ENCODE results near the gene YWHAH. TPM values are rescaled to one million over a fixed set of nuclear protein-coding genes. Genes with fewer than 3 reads are reported as not detected.
A peak's percentile ranks its signal among the peaks of the same experiment; 100 is the strongest.

YWHAH gene
- polyA plus RNA-seq, 3 donors from 2014 or later, result 76.5 to 113 (median 84.0) TPM

DNA sequence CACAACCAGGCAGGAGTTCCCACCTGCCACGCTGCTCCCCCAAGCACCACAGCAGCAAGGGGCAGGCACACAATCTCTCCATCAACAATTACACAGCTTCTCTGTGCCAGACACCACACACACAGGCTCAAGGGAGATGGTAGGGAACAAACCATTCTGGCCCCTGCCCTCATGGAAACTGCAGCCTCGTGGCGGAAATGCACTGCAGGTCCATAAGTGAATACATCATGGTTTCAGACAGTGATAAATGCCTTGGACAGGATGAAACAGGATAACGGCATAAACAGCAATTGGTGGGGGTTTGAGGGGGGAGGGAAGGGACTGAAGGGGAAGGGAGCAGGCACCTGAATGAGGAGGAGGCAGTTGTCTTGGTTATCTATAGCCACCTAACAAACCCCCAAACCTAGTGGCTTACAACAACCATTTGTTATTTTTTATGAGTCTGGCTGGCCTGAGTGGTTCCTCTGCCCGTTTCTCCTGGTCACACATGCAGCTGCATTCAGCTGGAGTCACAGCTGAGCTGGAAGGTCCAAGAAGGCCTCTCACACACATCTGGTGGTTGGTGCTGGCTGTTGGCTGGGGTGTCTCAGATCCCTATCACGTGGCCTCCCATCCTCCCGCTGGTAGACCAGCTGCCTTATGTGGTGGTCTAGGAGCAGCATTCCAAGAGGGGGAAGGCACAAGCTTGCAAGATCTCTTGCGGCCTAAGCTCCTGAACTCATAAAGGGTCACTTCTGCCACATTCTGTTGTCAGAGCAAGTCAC is 15.0 kb upstream of the YWHAH start:
- no peak overlapping the region for H3K27ac Mint-ChIP-seq

DNA sequence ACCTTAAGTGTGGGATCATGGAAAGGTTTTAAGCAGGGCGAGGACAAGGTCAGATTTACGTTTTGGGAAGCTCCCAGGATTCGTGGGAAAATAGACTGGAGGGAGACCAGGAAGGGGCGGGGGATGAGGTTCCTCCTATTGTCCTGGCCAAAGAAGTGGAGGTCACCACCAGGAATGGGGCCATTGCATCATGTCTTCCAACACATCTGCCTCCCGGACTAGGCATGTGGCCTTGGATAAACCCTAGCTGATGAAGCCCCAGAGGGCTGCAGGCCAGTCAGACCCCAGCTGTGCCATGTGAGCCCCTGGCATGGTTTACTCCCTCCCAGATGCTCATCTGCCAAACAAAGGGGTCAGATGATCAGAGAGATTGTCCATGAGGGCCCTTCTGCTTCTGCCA is 11.5 kb upstream of the YWHAH start:
- Mint-ChIP-seq H3K36me3 (no peaks in the 10 kb centered on the region), H3K4me3 (no peak overlapping the region), H3K27me3 (ENCODE audit: low read depth in 3 of 3) (peaks cover 0 to 14% (median 6%) of the 10 kb centered on the region in 3 donors), H3K27ac (no peak overlapping the region), H3K4me1 (no peaks in the 10 kb centered on the region), H3K9me3 (no peaks in the 10 kb centered on the region)
- no peak for DNase-seq

More for the DNA sequence above, 15.0 kb upstream of the YWHAH start:
- no peak for DNase-seq
- peaks cover 0 to 27% (median 4%) of the 10 kb centered on the region in 3 donors for H3K27me3 Mint-ChIP-seq (ENCODE audit: low read depth in 3 of 3)
- H3K36me3 Mint-ChIP-seq, result no peaks in the 10 kb centered on the region
- H3K4me1 Mint-ChIP-seq, result no peaks in the 10 kb centered on the region
- H3K4me3 Mint-ChIP-seq, result no peak overlapping the region
- no peaks in the 10 kb centered on the region for H3K9me3 Mint-ChIP-seq

DNA sequence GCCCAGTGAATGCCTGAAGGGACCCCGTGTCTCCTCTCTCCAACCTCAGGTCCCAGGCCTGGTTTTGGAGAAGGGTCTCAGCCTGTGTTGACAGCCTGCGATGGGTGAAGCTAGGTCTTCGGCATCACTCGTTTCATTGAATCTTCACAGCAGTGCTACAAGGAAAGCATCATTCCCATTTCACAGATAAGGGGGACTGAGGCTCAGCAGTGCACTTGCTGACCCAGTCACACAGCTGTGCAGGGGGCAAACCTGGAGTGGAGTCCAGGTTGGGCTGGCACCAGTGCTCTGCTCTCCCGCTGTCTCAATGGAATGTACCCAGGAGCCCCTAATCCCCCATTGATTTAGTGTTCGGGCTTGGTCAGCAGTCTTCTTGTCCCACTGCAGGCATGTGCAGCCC is 10.9 kb upstream of the YWHAH start:
- no peak for DNase-seq
- H3K4me1 Mint-ChIP-seq, result no peaks in the 10 kb centered on the region
- H3K9me3 Mint-ChIP-seq, result no peaks in the 10 kb centered on the region
- H3K36me3 Mint-ChIP-seq, result no peaks in the 10 kb centered on the region
- H3K27me3 Mint-ChIP-seq (ENCODE audit: low read depth in 3 of 3), result peaks cover 0 to 14% (median 6%) of the 10 kb centered on the region in 3 donors
- no peak overlapping the region for H3K4me3 Mint-ChIP-seq
- no peak overlapping the region for H3K27ac Mint-ChIP-seq

DNA sequence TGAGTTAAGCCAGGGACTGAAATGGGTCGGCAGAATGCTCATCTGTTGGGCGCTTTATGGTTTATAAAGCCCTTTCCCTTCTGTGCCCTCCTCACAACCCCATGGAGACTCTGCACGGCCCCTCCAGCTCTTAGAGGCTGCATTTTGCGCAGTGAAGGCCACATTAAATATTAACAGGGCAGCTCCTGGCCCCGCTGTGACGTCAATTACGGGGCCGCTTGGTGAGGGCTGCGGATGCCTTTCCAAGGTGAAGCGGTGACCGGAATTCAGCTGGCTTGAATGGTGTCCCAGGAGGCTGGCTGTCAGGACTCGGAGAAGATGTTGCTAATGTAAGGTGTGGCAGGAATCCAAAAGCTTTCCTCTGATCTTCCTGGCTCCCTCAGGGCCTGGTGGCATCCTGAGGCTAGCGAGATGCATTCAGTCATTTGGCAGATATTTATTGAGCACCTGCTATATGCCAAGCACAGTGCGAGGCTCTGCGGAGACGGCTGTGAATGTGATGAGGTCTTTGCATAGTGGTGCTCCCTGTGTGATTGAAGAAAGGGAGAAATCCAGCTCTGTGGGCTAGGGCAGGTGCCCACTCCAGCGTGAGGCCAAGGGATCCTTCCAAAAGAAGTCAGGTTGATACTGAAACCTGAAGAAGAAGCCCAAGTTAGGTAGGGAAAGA is 10.4 kb upstream of the YWHAH start:
- Mint-ChIP-seq H3K36me3 (no peaks in the 10 kb centered on the region), H3K27ac (peak overlapping the region in 1 of 6 donors; percentile 61), H3K9me3 (no peaks in the 10 kb centered on the region), H3K4me1 (no peaks in the 10 kb centered on the region), H3K27me3 (ENCODE audit: low read depth in 3 of 3) (peaks cover 0 to 12% (median 6%) of the 10 kb centered on the region in 3 donors), H3K4me3 (no peak overlapping the region)
- DNase-seq, result no peak

DNA sequence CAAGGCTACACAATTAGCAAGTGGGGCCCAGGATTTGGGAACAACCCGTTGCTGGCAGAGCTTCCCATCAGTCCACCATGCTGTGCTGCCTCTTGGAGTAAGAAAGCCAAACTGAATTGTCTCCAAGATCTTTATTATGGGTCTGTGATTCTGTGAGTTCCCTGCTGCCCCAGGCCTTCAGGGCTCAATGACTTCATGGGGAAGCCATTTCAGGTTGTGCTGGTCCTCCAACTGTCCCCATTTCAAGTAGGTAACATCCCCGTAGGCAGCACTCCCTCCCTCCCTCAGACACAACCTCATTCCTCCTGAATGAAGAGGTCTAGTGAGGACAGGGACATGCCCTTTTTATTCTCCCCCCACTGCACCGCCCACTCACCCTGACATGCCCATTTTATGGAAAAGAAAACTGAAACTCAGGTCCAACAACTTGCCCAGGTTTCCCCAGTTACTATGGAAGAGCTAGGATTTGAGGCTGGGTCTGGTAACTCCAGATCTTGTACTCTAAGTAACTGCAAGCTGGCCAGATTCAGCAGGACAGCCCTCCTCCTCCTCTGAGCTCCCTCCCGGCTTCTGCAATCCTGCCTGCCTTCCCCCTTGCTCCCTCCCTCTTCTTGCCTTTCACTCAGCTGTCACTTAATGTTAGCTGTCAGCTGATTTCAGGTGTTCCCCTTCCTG is 8.2 kb upstream of the YWHAH start:
- Mint-ChIP-seq H3K27ac (no peak overlapping the region), H3K4me1 (no peaks in the 10 kb centered on the region), H3K36me3 (no peaks in the 10 kb centered on the region), H3K4me3 (no peak overlapping the region), H3K27me3 (ENCODE audit: low read depth in 3 of 3) (peaks cover under 1 to 9% (median 3%) of the 10 kb centered on the region in 3 donors), H3K9me3 (no peaks in the 10 kb centered on the region)
- no peak for DNase-seq

DNA sequence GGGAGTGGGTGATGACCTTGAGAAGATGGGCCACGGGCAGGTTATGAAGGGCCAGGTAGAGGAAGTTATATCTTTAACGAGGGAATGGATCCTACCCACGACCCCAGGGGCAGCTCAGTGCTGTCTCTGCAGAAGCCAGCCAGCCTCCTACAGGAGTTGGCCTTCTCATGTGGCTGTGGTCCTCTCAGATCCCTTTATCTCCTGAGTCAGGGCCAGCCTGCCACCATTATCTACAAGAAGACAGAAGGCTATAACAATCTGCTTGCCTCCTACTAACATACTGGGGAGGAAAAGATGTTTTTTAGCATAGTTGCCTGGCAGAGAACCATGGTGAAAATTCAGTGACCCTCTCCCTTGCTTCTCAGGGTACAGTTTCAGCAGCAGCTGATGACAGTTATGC is 7.0 kb upstream of the YWHAH start:
- Mint-ChIP-seq H3K36me3 (no peaks in the 10 kb centered on the region), H3K4me3 (no peak overlapping the region), H3K4me1 (peaks cover 0 to 6% of the 10 kb centered on the region in 2 donors), H3K9me3 (no peaks in the 10 kb centered on the region), H3K27ac (no peak overlapping the region), H3K27me3 (ENCODE audit: low read depth in 3 of 3) (peaks cover 3 to 8% (median 3%) of the 10 kb centered on the region in 3 donors)
- DNase-seq, result no peak

DNA sequence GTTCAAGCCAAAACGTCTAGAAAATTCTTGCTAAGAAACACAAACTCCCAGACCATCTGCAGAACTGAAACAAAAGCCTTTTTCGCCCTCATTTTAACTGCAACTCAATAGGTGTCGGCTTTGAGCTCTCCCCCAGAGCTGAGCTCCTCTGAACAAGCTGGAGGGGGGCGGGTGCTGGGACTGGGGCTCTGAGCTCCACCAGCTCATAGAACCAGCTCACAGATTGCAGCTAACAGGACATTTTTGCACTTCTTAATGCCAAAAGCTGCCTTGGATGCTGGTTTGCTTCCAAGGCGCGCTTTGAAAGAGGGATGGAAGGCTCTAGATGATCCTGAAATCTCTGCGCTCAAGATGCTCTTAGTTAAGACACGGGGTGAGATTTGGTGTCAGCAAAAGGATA is 6.0 kb upstream of the YWHAH start:
- Mint-ChIP-seq H3K9me3 (no peaks in the 10 kb centered on the region), H3K36me3 (no peaks in the 10 kb centered on the region), H3K4me3 (no peak overlapping the region), H3K27me3 (ENCODE audit: low read depth in 3 of 3) (peaks cover 2 to 3% (median 3%) of the 10 kb centered on the region in 3 donors), H3K4me1 (peaks cover 2 to 6% of the 10 kb centered on the region in 2 donors), H3K27ac (no peak overlapping the region)
- DNase-seq, result no peak

DNA sequence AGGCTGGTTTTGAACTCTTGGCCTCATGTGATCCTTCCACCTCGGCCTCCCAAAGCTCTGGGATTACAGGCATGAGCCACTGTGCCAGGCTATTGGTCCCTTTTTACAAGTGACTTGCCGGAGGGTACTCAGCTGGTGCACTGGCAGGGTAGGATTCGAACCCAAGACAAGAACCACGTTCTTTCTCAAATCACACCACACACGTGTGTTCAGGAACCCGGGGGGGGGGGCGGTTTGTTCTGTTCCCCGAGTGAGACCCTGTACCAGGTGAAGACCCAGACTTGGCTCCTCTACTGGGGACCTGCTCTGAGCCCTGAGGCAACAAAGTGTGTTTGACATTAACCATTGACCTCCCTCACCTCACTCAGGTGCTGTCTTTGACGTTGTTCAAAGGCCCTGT is 3.8 kb upstream of the YWHAH start:
- Mint-ChIP-seq H3K36me3 (no peaks in the 10 kb centered on the region), H3K27ac (no peak overlapping the region), H3K9me3 (no peaks in the 10 kb centered on the region), H3K4me3 (no peak overlapping the region), H3K4me1 (peaks cover 8 to 15% of the 10 kb centered on the region in 2 donors), H3K27me3 (ENCODE audit: low read depth in 3 of 3) (peaks cover 3 to 7% (median 5%) of the 10 kb centered on the region in 3 donors)
- DNase-seq, result no peak

DNA sequence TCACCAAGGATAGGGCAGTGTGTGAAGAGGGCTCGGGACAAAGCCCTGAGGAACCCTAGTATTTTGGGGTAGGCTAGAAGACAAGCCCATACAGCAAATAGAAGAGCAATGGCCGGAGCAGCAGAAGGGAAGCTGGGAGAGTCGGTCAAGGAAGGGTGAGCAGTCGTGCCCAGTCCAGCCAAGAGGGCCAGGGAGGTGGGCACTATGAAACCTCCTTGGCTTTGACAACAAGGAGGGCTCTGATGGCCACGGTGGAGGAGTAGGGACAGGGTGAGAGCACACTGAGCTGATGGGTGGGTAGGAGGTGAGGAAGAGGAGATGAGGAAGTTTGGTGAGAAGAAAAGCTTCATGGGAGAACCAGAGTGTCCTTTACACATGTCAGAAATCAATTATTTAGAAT is 2.2 kb upstream of the YWHAH start:
- Mint-ChIP-seq H3K36me3 (no peaks in the 10 kb centered on the region), H3K27me3 (ENCODE audit: low read depth in 3 of 3) (peaks cover 3 to 5% (median 4%) of the 10 kb centered on the region in 3 donors), H3K4me1 (peaks cover 9 to 18% of the 10 kb centered on the region in 2 donors), H3K9me3 (no peaks in the 10 kb centered on the region), H3K4me3 (peak overlapping the region in 4 of 5 donors; percentile 13 to 90 (median 44)), H3K27ac (peak overlapping the region in 3 of 6 donors; percentile 10 to 67 (median 33))
- no peak for DNase-seq

DNA sequence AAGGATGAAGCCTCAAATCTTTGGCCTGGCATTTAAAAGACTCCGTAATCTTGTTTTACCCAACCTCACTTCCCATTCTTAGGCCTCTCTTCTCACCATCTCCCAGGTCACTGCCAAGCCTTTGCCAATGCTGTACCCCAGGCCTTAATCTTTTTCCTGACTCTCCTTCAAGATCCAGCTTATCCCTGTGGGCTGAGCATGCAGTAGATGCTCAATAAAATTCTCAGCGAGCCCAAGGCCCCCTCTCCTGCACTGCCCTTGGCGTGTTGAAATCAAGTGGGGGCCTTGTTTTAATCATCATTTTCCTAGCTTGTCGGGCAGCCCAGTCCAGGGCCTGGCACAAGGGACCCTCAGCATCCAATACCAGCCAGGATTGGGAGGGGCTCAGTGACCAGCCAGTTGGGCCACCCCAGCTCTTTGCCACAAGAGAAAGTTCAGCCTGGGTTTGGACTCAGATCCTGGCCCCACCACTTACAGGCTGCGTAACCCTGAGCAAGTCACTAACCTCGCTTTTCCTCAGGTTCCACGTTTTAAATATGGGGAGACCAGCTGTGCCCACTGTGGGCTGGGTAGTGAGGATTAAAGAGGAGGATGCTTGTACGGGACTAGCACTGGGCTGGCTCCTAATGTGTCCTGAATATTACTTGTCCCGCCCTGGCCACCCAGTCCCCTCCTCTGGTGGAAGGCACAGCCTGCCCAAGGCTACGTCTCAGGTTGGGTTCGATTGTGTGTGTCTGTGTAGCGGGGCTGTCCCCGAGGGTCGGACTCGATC is 943 bp upstream of the YWHAH start:
- H3K36me3 Mint-ChIP-seq, result peaks cover 0 to 5% (median 0%) of the 10 kb centered on the region in 3 donors
- DNase-seq, result no peak
- peaks cover 3 to 5% (median 4%) of the 10 kb centered on the region in 3 donors for H3K27me3 Mint-ChIP-seq (ENCODE audit: low read depth in 3 of 3)
- peak overlapping the region in 4 of 6 donors; percentile 59 to 81 (median 68) for H3K27ac Mint-ChIP-seq
- peak overlapping the region; percentile 89 to 92 (median 91) for H3K4me3 Mint-ChIP-seq
- peaks cover 12 to 23% of the 10 kb centered on the region in 2 donors for H3K4me1 Mint-ChIP-seq
- H3K9me3 Mint-ChIP-seq, result no peaks in the 10 kb centered on the region

DNA sequence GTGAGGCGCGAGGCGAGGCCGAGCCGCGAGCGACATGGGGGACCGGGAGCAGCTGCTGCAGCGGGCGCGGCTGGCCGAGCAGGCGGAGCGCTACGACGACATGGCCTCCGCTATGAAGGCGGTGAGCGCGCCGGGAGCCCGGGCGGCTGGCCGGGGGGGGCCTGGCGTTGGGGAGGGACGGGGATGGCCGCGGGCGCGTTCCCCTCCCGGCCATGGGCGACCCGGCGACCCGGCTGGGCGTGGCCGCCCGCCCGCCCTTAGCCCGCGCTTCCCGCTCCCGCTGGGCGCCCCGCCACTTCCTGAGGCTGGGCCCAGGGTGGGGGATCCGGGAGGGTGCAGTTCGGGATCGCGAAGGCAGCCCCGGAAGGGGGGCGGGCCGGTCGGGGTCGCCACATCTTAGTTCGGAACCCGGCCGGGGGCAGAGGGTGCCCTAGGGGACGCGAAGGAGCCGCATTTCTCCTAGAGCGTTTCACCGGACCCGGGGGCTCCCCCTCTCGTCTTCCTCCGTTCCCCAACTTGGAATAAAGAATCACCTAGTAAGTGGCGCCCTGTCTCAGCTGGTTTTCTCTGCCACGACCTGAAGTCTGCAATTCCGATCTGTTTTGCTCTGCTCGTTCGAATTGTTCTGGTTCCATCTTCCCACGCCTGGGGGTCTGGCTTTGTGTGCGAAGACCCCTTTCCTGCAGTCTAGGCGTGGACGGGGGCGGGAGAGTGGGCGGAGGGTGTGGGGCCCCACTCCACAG is 536 bp downstream of the YWHAH start:
- H3K4me1 Mint-ChIP-seq, result peaks cover 12 to 23% of the 10 kb centered on the region in 2 donors
- DNase-seq, result no peak
- H3K27me3 Mint-ChIP-seq (ENCODE audit: low read depth in 3 of 3), result peaks cover 3 to 5% (median 4%) of the 10 kb centered on the region in 3 donors
- no peaks in the 10 kb centered on the region for H3K9me3 Mint-ChIP-seq
- peaks cover 0 to 6% (median 0%) of the 10 kb centered on the region in 3 donors for H3K36me3 Mint-ChIP-seq
- H3K27ac Mint-ChIP-seq, result peak overlapping the region in 1 of 6 donors; percentile 81
- peak overlapping the region in 4 of 5 donors; percentile 32 to 89 (median 44) for H3K4me3 Mint-ChIP-seq

DNA sequence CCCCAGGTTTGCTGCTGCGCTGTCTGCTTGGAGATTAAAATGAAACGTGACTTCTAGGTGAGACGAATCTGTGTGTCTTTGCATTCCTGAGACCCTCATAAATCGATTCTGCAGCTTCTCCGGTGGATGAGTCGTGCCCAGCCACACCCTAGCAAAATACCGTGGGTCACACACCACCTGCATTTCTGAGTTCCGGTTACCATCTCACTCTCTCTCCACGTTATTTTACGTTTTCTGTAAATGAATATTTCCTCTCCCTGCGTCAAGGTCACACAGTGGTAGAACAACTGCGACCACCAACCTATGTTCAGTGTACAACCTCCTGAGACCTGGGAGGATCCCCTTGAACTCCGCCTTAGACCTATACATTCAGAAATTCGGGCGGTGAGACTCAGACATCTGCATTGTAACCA is 1.1 kb downstream of the YWHAH start:
- Mint-ChIP-seq H3K27ac (no peak overlapping the region), H3K4me3 (no peak overlapping the region), H3K36me3 (peaks cover 0 to 6% (median 0%) of the 10 kb centered on the region in 3 donors), H3K27me3 (ENCODE audit: low read depth in 3 of 3) (peaks cover 3 to 5% (median 4%) of the 10 kb centered on the region in 3 donors), H3K9me3 (no peaks in the 10 kb centered on the region), H3K4me1 (peaks cover 12 to 23% of the 10 kb centered on the region in 2 donors)
- DNase-seq, result no peak

Data from immature natural killer cell (primary cell).